GM23338 (cell line): Measurements from ENCODE around the gene DNAI7. TPM values are rescaled to one million over a fixed set of nuclear protein-coding genes. Genes with fewer than 3 reads are reported as not detected.
A peak's percentile ranks its signal among the peaks of the same experiment; 100 is the strongest.

ENCODE experiments used
- ATAC-seq: fragments of 200-7000 bp; cut with Tn5 transposase; 3 replicates; pipeline ENCODE4 v1.9.1; 2020
- DNase-seq: peaks from one replicate; pipeline ENCODE4 v3.0.0-alpha.2; 2015; ENCODE audit warnings: low spot score
- H2AFZ ChIP-seq: fragments of 200-600 bp; sonication (generic); 2 replicates; pipeline ENCODE4 v1.8.0; 2016; ENCODE audit warnings: antibody characterized with exemption, mild to moderate bottlenecking, moderate library complexity
- H3F3A ChIP-seq: fragments of 200-600 bp; sonication (generic); replicated peaks from 2 replicates; pipeline ENCODE4 v1.8.0; 2017; ENCODE audit warnings: antibody characterized with exemption, mixed run types, low read depth
- H3K27ac ChIP-seq: fragments of 200-600 bp; sonication (generic); 2 replicates; pipeline ENCODE4 v1.6.1; 2016; ENCODE audit warnings: low read depth
- H3K27me3 ChIP-seq: fragments of 200-600 bp; sonication (generic); 2 replicates; pipeline ENCODE4 v1.8.0; 2016; ENCODE audit warnings: mild to moderate bottlenecking, mixed run types, moderate library complexity; ENCODE audit not compliant: insufficient read depth
- H3K36me3 ChIP-seq: fragments of 200-600 bp; sonication (generic); 2 replicates; pipeline ENCODE4 v1.8.0; 2016; ENCODE audit warnings: mild to moderate bottlenecking; ENCODE audit not compliant: insufficient read depth
- H3K4me1 ChIP-seq: fragments of 200-600 bp; sonication (generic); 2 replicates; pipeline ENCODE4 v1.8.0; 2016; ENCODE audit warnings: mild to moderate bottlenecking, moderate library complexity; ENCODE audit not compliant: insufficient read depth
- H3K4me2 ChIP-seq: fragments of 200-600 bp; sonication (generic); 2 replicates; pipeline ENCODE4 v1.7.1; 2017; ENCODE audit warnings: mixed run types
- H3K4me3 ChIP-seq: fragments of 200-600 bp; sonication (generic); 2 replicates; pipeline ENCODE4 v1.6.1; 2016; ENCODE audit warnings: mixed run types
- H3K79me2 ChIP-seq: fragments of 200-600 bp; sonication (generic); replicated peaks from 2 replicates; pipeline ENCODE4 v1.8.0; 2017; ENCODE audit warnings: mild to moderate bottlenecking; ENCODE audit not compliant: insufficient read depth
- H3K9me2 ChIP-seq: fragments of 200-600 bp; sonication (generic); 2 replicates; pipeline ENCODE4 v1.8.0; 2017; ENCODE audit not compliant: insufficient read depth
- H4K20me1 ChIP-seq: fragments of 200-600 bp; sonication (generic); replicated peaks from 2 replicates; pipeline ENCODE4 v1.8.0; 2017; ENCODE audit warnings: mild to moderate bottlenecking; ENCODE audit not compliant: insufficient read depth
- H3K27ac Mint-ChIP-seq: 2 replicates; pipeline ENCODE4 v1.8.0; 2020; ENCODE audit warnings: inconsistent platforms, mild to moderate bottlenecking, moderate library complexity, mixed read lengths
- H3K27me3 Mint-ChIP-seq: 3 replicates; pipeline ENCODE4 v1.8.0; 2022; ENCODE audit warnings: low read depth, mild to moderate bottlenecking, moderate library complexity, mixed read lengths, inconsistent platforms; ENCODE audit not compliant: insufficient read depth, poor library complexity
- H3K36me3 Mint-ChIP-seq: 3 replicates; pipeline ENCODE4 v1.8.0; 2021; ENCODE audit warnings: low read depth, mild to moderate bottlenecking, inconsistent platforms, moderate library complexity, mixed read lengths
- H3K4me1 Mint-ChIP-seq: 3 replicates; pipeline ENCODE4 v1.8.0; 2020; ENCODE audit warnings: mild to moderate bottlenecking, inconsistent platforms, mixed read lengths
- H3K4me3 Mint-ChIP-seq: 3 replicates; pipeline ENCODE4 v1.8.0; 2021; ENCODE audit warnings: moderate library complexity, mild to moderate bottlenecking, inconsistent platforms, mixed read lengths
- H3K9me3 Mint-ChIP-seq: 3 replicates; pipeline ENCODE4 v1.8.0; 2020; ENCODE audit warnings: moderate library complexity, mild to moderate bottlenecking, inconsistent platforms, mixed read lengths
- CTCF ChIP-seq, 2 experiments: fragments of 200-600 bp in 1 of 2; sonication (generic) in 1 of 2; conservative IDR thresholded peaks; 2 replicates each; pipeline versions ENCODE4 v1.5.1 to v1.6.1; 2016 to 2017; ENCODE audit warnings: antibody characterized with exemption in 2 of 2, low read depth in 2 of 2, mild to moderate bottlenecking in 2 of 2, moderate library complexity in 1 of 2
- EZH2 ChIP-seq: fragments of 200-600 bp; sonication (generic); IDR thresholded peaks from one replicate; pipeline ENCODE4 v1.8.0; 2017; ENCODE audit warnings: antibody characterized with exemption, mild to moderate bottlenecking, low read depth; ENCODE audit not compliant: unreplicated experiment
- JUNB ChIP-seq: IDR thresholded peaks from one replicate; pipeline ENCODE4 v1.6.1; 2016; ENCODE audit warnings: antibody characterized with exemption; ENCODE audit not compliant: unreplicated experiment
- NANOG ChIP-seq: IDR thresholded peaks from 2 replicates; pipeline ENCODE4 v1.6.1; 2016; ENCODE audit warnings: antibody characterized with exemption, borderline replicate concordance
- STAT1 ChIP-seq: IDR thresholded peaks from one replicate; pipeline ENCODE4 v1.6.1; 2016; ENCODE audit warnings: antibody characterized with exemption; ENCODE audit not compliant: unreplicated experiment
- ZNF114 ChIP-seq: fragments of 250-450 bp; sonication (Bioruptor Pico); IDR thresholded peaks from 2 replicates; pipeline ENCODE4 v1.5.0; 2020; ENCODE audit warnings: mild to moderate bottlenecking, moderate library complexity
- ZNF462 ChIP-seq: fragments of 250-450 bp; sonication (Bioruptor Pico); IDR thresholded peaks from 2 replicates; pipeline ENCODE4 v1.5.0; 2020; ENCODE audit warnings: mild to moderate bottlenecking, moderate library complexity
- polyA plus RNA-seq: library from polyadenylated mRNA; unstranded; fragments of >200 nt; fragmentation: Nextera tagmentation; extraction: Ambion mirVana; gene quantifications from 2 replicates; pipeline ENCODE4 v1.2.1, GENCODE V29; 2016
- total RNA-seq: library from RNA; depleted of rRNA; stranded (reverse); fragments of >200 nt; shearing (Covaris generic); gene quantifications from 2 replicates; pipeline ENCODE4 v1.2.3, GENCODE V29; 2014
- TF ChIP-seq, protein P1 (sequence below): IDR thresholded peaks from 2 replicates; pipeline ENCODE4 v1.6.1; 2016; ENCODE audit warnings: antibody characterized with exemption

Gene DNAI7
- total and polyA plus RNA-seq, 2 experiments from 2014 or later, result 0.08 TPM; not detected in 1

DNA sequence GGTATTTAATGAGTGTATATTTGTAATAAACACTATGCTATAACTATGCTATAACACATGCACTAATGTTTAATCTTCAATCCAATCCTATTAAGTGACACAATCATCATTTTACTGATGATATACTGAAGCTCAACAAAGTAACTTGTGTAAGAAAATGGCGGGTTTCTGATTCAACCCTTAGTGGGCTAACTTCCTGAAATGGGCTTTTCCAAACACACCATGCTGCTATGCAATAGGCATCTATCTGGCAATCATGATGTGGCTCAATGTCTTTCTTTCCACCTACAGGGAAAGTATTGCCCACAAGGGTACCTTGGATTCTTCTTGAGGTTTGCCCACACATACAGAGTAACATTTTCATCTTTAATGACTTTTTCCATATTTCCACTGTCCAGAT, 48.3 kb downstream of the DNAI7 start:
- DNase-seq, result no peak
- H3K27me3 ChIP-seq, result no peaks in the 10 kb centered on the region
- H4K20me1 ChIP-seq, result no peaks in the 10 kb centered on the region
- H3K79me2 ChIP-seq, result no peaks in the 10 kb centered on the region
- no peak for TF ChIP-seq ZNF114 (CRISPR knock-in tag)
- no peak for TF ChIP-seq ZNF462 (CRISPR knock-in tag)
- Mint-ChIP-seq H3K27me3 (no peaks in the 10 kb centered on the region), H3K36me3 (no peaks in the 10 kb centered on the region), H3K9me3 (no peaks in the 10 kb centered on the region), H3K4me3 (no peak overlapping the region), H3K27ac (no peak overlapping the region), H3K4me1 (peaks cover 5% of the 10 kb centered on the region; the same call in 2 of the 3 replicates)
- H3K9me2 ChIP-seq, result no peaks in the 10 kb centered on the region
- no peak for ATAC-seq
- no peak overlapping the region for H3K27ac ChIP-seq
- peaks cover 6% of the 10 kb centered on the region for H3K4me1 ChIP-seq
- no peak overlapping the region for H3K4me3 ChIP-seq
- no peak overlapping the region for H2AFZ ChIP-seq
- no peaks in the 10 kb centered on the region for H3F3A ChIP-seq
- no peaks in the 10 kb centered on the region for H3K36me3 ChIP-seq
- no peak overlapping the region for H3K4me2 ChIP-seq

DNA sequence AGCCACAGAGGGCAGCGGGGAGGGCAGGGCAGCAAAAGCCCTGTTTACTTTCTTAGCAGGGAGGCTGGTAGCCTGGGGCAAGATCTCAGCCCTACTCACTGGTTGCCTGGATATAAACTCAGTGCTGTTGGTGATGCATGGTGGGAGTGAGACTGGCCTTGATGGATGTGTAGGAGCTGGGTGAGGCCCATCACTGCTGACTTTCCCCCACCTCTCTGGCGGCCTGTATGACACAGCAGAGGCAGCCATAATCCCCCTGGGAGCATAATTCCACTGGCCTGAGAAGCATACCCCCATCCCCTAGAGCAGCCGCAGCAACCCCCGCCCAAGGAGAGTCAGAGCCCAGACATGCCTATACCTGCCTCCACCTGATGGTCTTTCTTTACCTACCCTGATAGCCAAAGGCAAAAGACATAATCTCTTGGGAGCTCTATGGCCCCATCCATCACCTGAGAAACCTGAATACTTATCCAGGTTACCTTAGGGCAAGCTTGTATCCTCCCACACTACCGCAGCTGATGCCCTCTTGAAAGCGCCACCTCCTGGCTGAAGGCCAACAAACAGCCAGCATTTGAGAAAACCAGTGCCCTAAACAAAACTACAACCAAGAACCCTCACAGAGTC, 59.3 kb downstream of the DNAI7 start:
- H3K9me2 ChIP-seq, result no peaks in the 10 kb centered on the region
- no peaks in the 10 kb centered on the region for H3K36me3 Mint-ChIP-seq
- H3K4me2 ChIP-seq, result no peak overlapping the region
- H3K27me3 ChIP-seq, result no peaks in the 10 kb centered on the region
- H2AFZ ChIP-seq, result peak overlapping the region; percentile 72; the same call in 1 of the 2 replicates
- no peaks in the 10 kb centered on the region for H3K27me3 Mint-ChIP-seq
- H4K20me1 ChIP-seq, result no peaks in the 10 kb centered on the region
- no peaks in the 10 kb centered on the region for H3K4me1 ChIP-seq
- TF ChIP-seq STAT1, result no peak
- TF ChIP-seq ZNF114 (CRISPR knock-in tag), result no peak
- no peak for TF ChIP-seq NANOG
- no peak for TF ChIP-seq EZH2
- peak; percentile 74 to 87 for TF ChIP-seq CTCF (conservative IDR thresholded peaks at IDR 0.05; ENCODE audit: low read depth in 2 of 2)
- no peak for TF ChIP-seq JUNB
- TF ChIP-seq, protein P1, sequence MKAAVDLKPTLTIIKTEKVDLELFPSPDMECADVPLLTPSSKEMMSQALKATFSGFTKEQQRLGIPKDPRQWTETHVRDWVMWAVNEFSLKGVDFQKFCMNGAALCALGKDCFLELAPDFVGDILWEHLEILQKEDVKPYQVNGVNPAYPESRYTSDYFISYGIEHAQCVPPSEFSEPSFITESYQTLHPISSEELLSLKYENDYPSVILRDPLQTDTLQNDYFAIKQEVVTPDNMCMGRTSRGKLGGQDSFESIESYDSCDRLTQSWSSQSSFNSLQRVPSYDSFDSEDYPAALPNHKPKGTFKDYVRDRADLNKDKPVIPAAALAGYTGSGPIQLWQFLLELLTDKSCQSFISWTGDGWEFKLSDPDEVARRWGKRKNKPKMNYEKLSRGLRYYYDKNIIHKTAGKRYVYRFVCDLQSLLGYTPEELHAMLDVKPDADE, result no peak
- no peaks in the 10 kb centered on the region for H3F3A ChIP-seq
- DNase-seq (peak; percentile 85), ATAC-seq (peak; percentile 97)
- H3K4me3 ChIP-seq, result no peak overlapping the region
- H3K79me2 ChIP-seq, result no peaks in the 10 kb centered on the region
- peaks cover 3% of the 10 kb centered on the region; the same call in 1 of the 3 replicates for H3K9me3 Mint-ChIP-seq
- H3K4me1 Mint-ChIP-seq, result peaks cover 11% of the 10 kb centered on the region
- H3K36me3 ChIP-seq, result no peaks in the 10 kb centered on the region
- H3K27ac ChIP-seq, result no peak overlapping the region
- no peak overlapping the region for H3K27ac Mint-ChIP-seq
- H3K4me3 Mint-ChIP-seq, result no peak overlapping the region
